H9 (cell line): ENCODE measurements around the gene HMX1. TPM values are rescaled to one million over a fixed set of nuclear protein-coding genes. Genes with fewer than 3 reads are reported as not detected.

Experiments used
- DNase-seq: peaks from one replicate; pipeline ENCODE4 v3.0.0-alpha.2; 2017
- H2AFZ ChIP-seq: one replicate; pipeline ENCODE4 v1.6.1; 2013; ENCODE audit warnings: mild to moderate bottlenecking, low read length, control low read depth, moderate library complexity
- H2AK5ac ChIP-seq: 2 replicates; pipeline ENCODE4 v1.6.1; 2013; ENCODE audit warnings: low read length, control low read depth, mixed read lengths; ENCODE audit not compliant: insufficient read length
- H2BK120ac ChIP-seq: one replicate; pipeline ENCODE4 v1.6.1; 2013; ENCODE audit warnings: low read depth, mild to moderate bottlenecking, low read length, control low read depth, inconsistent platforms; ENCODE audit not compliant: poor library complexity, severe bottlenecking
- H2BK12ac ChIP-seq: 2 replicates; pipeline ENCODE4 v1.6.1; 2013; ENCODE audit warnings: low read length, control low read depth, mixed read lengths, low read depth; ENCODE audit not compliant: insufficient read length
- H2BK15ac ChIP-seq: 2 replicates; pipeline ENCODE4 v1.6.1; 2013; ENCODE audit warnings: low read depth, low read length, control low read depth
- H2BK20ac ChIP-seq: one replicate; pipeline ENCODE4 v1.6.1; 2013; ENCODE audit warnings: low read depth, mild to moderate bottlenecking, low read length, control low read depth, inconsistent platforms; ENCODE audit not compliant: poor library complexity, severe bottlenecking
- H2BK5ac ChIP-seq: 2 replicates; pipeline ENCODE4 v1.6.1; 2013; ENCODE audit warnings: low read length, control low read depth, mixed read lengths; ENCODE audit not compliant: insufficient read length
- H3K14ac ChIP-seq: 2 replicates; pipeline ENCODE4 v1.6.1; 2013; ENCODE audit warnings: low read length, control low read depth; ENCODE audit not compliant: insufficient read depth
- H3K18ac ChIP-seq: 2 replicates; pipeline ENCODE4 v1.6.1; 2013; ENCODE audit warnings: low read depth, mild to moderate bottlenecking, mixed read lengths, low read length, control low read depth; ENCODE audit not compliant: insufficient read length
- H3K23ac ChIP-seq: 2 replicates; pipeline ENCODE4 v1.6.1; 2013; ENCODE audit warnings: low read length, control low read depth, mixed read lengths, low read depth; ENCODE audit not compliant: insufficient read length
- H3K23me2 ChIP-seq: 2 replicates; pipeline ENCODE4 v1.6.1; 2013; ENCODE audit warnings: low read depth, mild to moderate bottlenecking, mixed read lengths, low read length, control low read depth; ENCODE audit not compliant: insufficient read length, poor library complexity, severe bottlenecking
- H3K27ac ChIP-seq: 2 replicates; pipeline ENCODE4 v1.5.1; 2013; ENCODE audit warnings: low read length, control low read depth, mixed read lengths, low read depth; ENCODE audit not compliant: insufficient read length
- H3K27me3 ChIP-seq: 2 replicates; pipeline ENCODE4 v1.6.1; 2013; ENCODE audit warnings: low read length, control low read depth, inconsistent platforms; ENCODE audit not compliant: insufficient read depth
- H3K4ac ChIP-seq: 2 replicates; pipeline ENCODE4 v1.6.1; 2013; ENCODE audit warnings: low read depth, mild to moderate bottlenecking, control low read depth, inconsistent platforms, low read length, moderate library complexity
- H3K4me1 ChIP-seq: 2 replicates; pipeline ENCODE4 v1.6.1; 2013; ENCODE audit warnings: low read length, control low read depth, inconsistent platforms; ENCODE audit not compliant: insufficient read depth
- H3K4me2 ChIP-seq: 2 replicates; pipeline ENCODE4 v1.6.1; 2013; ENCODE audit warnings: low read length, control low read depth, mixed read lengths; ENCODE audit not compliant: insufficient read length, insufficient read depth
- H3K56ac ChIP-seq: 2 replicates; pipeline ENCODE4 v1.6.1; 2013; ENCODE audit warnings: low read depth, mild to moderate bottlenecking, mixed read lengths, low read length, control low read depth; ENCODE audit not compliant: insufficient read length
- H3K79me1 ChIP-seq: 2 replicates; pipeline ENCODE4 v1.6.1; 2013; ENCODE audit warnings: low read depth, mild to moderate bottlenecking, moderate library complexity, low read length, control low read depth, inconsistent platforms; ENCODE audit not compliant: insufficient read depth, poor library complexity, severe bottlenecking
- H3K79me2 ChIP-seq: 2 replicates; pipeline ENCODE4 v1.6.1; 2013; ENCODE audit warnings: low read length, control low read depth, inconsistent platforms; ENCODE audit not compliant: insufficient read depth
- H3K9ac ChIP-seq: 2 replicates; pipeline ENCODE4 v1.6.1; 2013; ENCODE audit warnings: low read length, control low read depth, mixed read lengths; ENCODE audit not compliant: insufficient read length; ENCODE audit errors: extremely low read depth
- H3K9me3 ChIP-seq: one replicate; pipeline ENCODE4 v1.6.1; 2013; ENCODE audit warnings: low read depth, low read length, inconsistent platforms; ENCODE audit not compliant: control insufficient read depth
- H3T11ph ChIP-seq: one replicate; pipeline ENCODE4 v1.6.1; 2013; ENCODE audit warnings: mild to moderate bottlenecking, low read length, control low read depth, inconsistent platforms
- H4K20me1 ChIP-seq: one replicate; pipeline ENCODE4 v1.6.1; 2013; ENCODE audit not compliant: control insufficient read depth, insufficient read length, insufficient read depth
- H4K5ac ChIP-seq: 2 replicates; pipeline ENCODE4 v1.6.1; 2013; ENCODE audit warnings: low read depth, mild to moderate bottlenecking, mixed read lengths, low read length, control low read depth; ENCODE audit not compliant: insufficient read length
- H4K8ac ChIP-seq: replicated peaks from 2 replicates; pipeline ENCODE4 v1.6.1; 2013; ENCODE audit warnings: low read length, control low read depth, mixed read lengths, low read depth; ENCODE audit not compliant: insufficient read length
- H4K91ac ChIP-seq: 2 replicates; pipeline ENCODE4 v1.6.1; 2013; ENCODE audit warnings: low read depth, mild to moderate bottlenecking, moderate library complexity, mixed read lengths, low read length, control low read depth; ENCODE audit not compliant: insufficient read length
- H3K27ac Mint-ChIP-seq, 3 experiments: 2 replicates in 2 of 3; 3 replicates in 1 of 3; pipeline ENCODE4 v1.8.0; 2020 to 2021; ENCODE audit warnings: mixed read lengths in 3 of 3, mild to moderate bottlenecking in 1 of 3, moderate library complexity in 1 of 3
- H3K27me3 Mint-ChIP-seq: 2 replicates; pipeline ENCODE4 v1.8.0; 2021; ENCODE audit warnings: low read depth, mild to moderate bottlenecking, moderate library complexity, mixed read lengths
- H3K36me3 Mint-ChIP-seq, 3 experiments: 2 replicates in 2 of 3; 3 replicates in 1 of 3; pipeline ENCODE4 v1.8.0; 2020 to 2021; ENCODE audit warnings: low read depth in 3 of 3, mixed read lengths in 3 of 3; ENCODE audit not compliant: insufficient read depth in 1 of 3
- H3K4me1 Mint-ChIP-seq, 2 experiments: 2 replicates each; pipeline ENCODE4 v1.8.0; 2020; ENCODE audit warnings: mixed read lengths in 2 of 2
- H3K4me3 Mint-ChIP-seq, 2 experiments: 2 replicates in 1 of 2; 3 replicates in 1 of 2; pipeline ENCODE4 v1.8.0; 2020 to 2021; ENCODE audit warnings: mild to moderate bottlenecking in 2 of 2, mixed read lengths in 2 of 2, moderate library complexity in 1 of 2
- H3K9me3 Mint-ChIP-seq, 2 experiments: 2 replicates in 1 of 2; 3 replicates in 1 of 2; pipeline ENCODE4 v1.8.0; 2020; ENCODE audit warnings: mild to moderate bottlenecking in 2 of 2, mixed read lengths in 2 of 2, moderate library complexity in 1 of 2
- CTCF ChIP-seq: fragments of 200-600 bp; sonication (generic); conservative IDR thresholded peaks from 3 replicates; pipeline ENCODE4 v1.8.0; 2021; ENCODE audit warnings: antibody characterized with exemption, mild to moderate bottlenecking
- WGBS: extraction: QIAGEN DNeasy Blood & Tissue Kit; methylation state at CpG from one replicate; pipeline ENCODE4 v1.1.7; 2013; ENCODE audit warnings: missing lambda C conversion rate, low lambda C conversion rate, mixed read lengths; ENCODE audit not compliant: insufficient read length; ENCODE audit errors: extremely low coverage; 5-methylcytosine and 5-hydroxymethylcytosine counted together
- total RNA-seq: library from RNA; stranded (reverse); gene quantifications from 2 replicates; pipeline ENCODE4 v1.2.1, GENCODE V29; 2021

HMX1 gene
- total RNA-seq, 1 experiment from 2014 or later = 0.26 TPM

- Histone ChIP-seq H3K23ac (no peak overlapping the region), H3K4ac (no peak overlapping the region), H4K5ac (no peak overlapping the region), H3K4me2 (no peak overlapping the region), H2AFZ (no peak overlapping the region), H2BK20ac (no peak overlapping the region), H3K9me3 (peaks cover 13% of the 10 kb centered on the region), H3K79me1 (no peaks in the 10 kb centered on the region), H3K23me2 (no peaks in the 10 kb centered on the region), H3K4me1 (no peaks in the 10 kb centered on the region), H3K56ac (no peak overlapping the region), H3K14ac (no peak overlapping the region), H3K27ac (no peak overlapping the region), H4K91ac (no peak overlapping the region), H2BK15ac (no peak overlapping the region), H3K18ac (no peak overlapping the region), H4K20me1 (no peaks in the 10 kb centered on the region), H3K79me2 (no peaks in the 10 kb centered on the region), H2BK120ac (no peak overlapping the region), H2BK5ac (no peak overlapping the region), H2BK12ac (no peak overlapping the region), H3T11ph (no peak overlapping the region), H2AK5ac (no peak overlapping the region), H4K8ac (no peak overlapping the region), H3K9ac (no peak overlapping the region), H3K27me3 (no peaks in the 10 kb centered on the region)
- Mint-ChIP-seq H3K27ac (no peak overlapping the region), H3K27me3 (peaks cover 61% of the 10 kb centered on the region), H3K4me1 (no peaks in the 10 kb centered on the region), H3K36me3 (peaks cover 0 to 7% (median 3%) of the 10 kb centered on the region in 3 experiments; a peak in 3 of 7 replicates), H3K9me3 (peaks cover 29 to 30% of the 10 kb centered on the region in 2 experiments), H3K4me3 (no peak overlapping the region; a peak in 1 of 5 replicates)
- TF ChIP-seq CTCF = no peak
- DNase-seq = no peak
- WGBS = no CpG with 5 or more reads among the region's 6 CpGs
Measured at GRCh38 chr4:8904666-8905065, 33.0 kb upstream of the HMX1 start.
